GM12892 (cell line): ENCODE measurements around the gene BMPR2.

ENCODE experiments used
- POLR2A ChIP-seq: IDR thresholded peaks from 2 replicates; pipeline ENCODE4 v1.6.1; 2011; ENCODE audit warnings: low read depth, low read length, control low read depth
- POLR2AphosphoS5 ChIP-seq: IDR thresholded peaks from 2 replicates; pipeline ENCODE4 v1.6.1; 2011; ENCODE audit warnings: low read depth, low read length, control low read depth

- TF ChIP-seq POLR2AphosphoS5 (no peak), POLR2A (no peak)
These were observed 48.3 kb upstream of the BMPR2 start for GRCh38 chr2:202327858-202328257.
